GM19452 (cell line): ENCODE data around the gene ZFYVE28.

Experiments used
- ATAC-seq: cut with Tn5 transposase; IDR thresholded peaks from one replicate; pipeline ENCODE4 v1.9.1; 2021; ENCODE audit not compliant: unreplicated experiment

The ZFYVE28 gene

GRCh38 chr4:2428496-2429213 lies 10.2 kb upstream of the ZFYVE28 start:
- ATAC-seq = no peak

GRCh38 chr4:2427383-2428334 lies 9.2 kb upstream of the ZFYVE28 start:
- no peak for ATAC-seq

DNA sequence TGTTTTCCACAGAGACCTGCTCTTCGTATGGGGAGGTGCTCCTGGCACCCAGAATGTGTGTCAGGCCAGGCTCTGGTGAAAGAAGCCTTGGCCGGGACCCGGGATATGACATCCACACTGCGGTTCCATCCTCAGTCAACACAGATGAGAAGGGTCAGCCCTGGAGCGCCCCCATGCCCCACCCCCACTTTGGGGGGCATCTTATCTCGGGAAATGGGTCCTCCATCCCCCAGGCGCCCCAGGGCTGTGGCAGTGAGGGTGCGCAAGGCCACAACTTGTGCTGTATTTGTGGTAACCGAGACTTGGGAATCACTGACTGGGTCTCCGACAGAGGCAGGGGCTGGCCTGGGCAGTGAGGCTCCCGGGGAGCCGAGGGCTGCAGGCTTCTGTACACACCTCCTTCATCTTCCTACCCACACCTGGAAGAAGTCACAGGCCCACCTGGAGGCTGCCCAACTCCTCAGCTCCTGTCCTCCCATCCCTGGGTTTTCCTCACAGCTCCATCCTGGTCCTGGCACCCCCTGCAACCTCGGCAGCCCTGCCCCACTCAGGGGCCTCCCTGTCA lies 8.3 kb upstream of the ZFYVE28 start:
- ATAC-seq = no peak

- no peak for ATAC-seq
Measured at GRCh38 chr4:2426069-2426397, 7.6 kb upstream of the ZFYVE28 start.

- no peak for ATAC-seq
Measured at GRCh38 chr4:2425386-2426068, 7.1 kb upstream of the ZFYVE28 start.

DNA sequence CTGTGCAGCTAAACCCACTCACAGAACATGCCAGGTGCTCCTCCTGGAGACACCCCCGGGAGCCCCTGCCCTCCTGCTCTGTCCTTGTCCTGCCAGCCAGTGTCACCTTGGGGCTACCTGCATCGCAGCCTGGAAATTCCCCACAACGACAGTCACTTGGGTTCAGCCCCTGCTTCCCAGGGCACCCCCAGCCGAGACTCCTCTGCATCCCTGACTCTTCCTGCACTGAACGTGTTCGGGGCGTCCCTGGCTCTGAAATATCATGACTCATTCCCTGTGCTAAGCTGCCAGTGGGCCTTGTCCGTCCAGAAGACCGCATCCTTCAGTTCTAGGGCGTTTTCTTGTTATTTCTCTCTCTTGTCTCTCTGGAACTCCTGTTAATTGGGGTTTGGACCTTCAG lies 6.1 kb upstream of the ZFYVE28 start:
- no peak for ATAC-seq

DNA sequence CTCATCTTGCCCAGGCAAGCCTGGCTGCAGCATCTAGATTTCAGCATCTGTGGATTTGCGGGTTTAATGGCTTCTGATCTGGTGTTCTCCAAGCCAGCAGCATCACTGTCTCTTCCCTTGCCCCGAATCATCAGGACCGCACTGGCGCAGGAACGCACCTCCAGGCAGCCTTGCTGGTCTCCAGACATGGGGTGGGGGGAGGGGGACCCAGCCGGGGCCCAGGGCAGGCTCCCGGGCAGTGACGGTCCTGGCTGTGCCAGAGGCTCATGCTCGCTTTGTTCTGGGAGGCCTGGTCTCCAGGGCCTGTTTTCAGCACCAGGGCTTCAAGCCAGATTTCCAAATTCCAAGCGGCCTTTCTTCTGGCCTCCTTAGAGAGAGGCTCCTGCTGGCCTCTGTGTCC lies 5.2 kb upstream of the ZFYVE28 start:
- no peak for ATAC-seq

DNA sequence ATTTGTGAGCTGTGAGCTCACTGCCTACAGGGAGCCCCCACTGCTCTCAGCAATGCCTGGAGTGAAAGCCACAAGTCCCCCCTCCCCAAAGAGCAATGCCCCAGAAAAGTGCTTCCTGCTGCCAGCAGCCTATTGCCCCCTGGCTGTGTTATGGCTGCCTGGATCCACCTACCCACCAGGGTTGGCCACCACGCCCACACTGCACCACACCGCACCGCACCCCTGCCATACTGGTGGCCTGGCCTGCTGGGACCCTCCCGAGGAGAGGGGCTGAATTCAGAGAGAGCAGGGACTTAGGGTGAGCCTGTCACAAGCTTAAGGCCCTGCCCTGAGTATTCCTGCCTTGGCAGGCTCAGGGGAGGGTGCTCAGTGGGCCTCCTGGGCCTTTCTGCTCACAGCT lies 4.6 kb upstream of the ZFYVE28 start:
- no peak for ATAC-seq

- ATAC-seq = no peak
Measured at GRCh38 chr4:2421928-2422327, 3.5 kb upstream of the ZFYVE28 start.

DNA sequence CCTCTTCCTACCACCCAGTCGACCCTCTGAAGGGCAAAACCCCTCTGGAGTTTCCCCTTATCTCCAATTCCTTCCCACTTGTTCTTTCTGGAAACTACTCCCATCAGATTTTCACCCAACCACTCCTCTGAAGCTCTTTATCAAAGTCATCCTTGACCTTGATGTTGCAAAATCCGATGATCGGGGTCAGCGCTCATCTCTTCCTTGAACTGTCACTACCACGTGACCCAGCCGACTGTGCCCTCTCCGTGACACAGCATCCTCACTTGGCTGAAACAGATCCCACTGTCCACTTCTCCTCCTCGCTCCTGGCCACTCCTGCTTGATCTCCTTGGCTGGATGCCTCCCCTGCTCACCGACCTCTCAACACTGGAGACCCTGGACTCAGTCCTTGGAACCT lies 1.4 kb upstream of the ZFYVE28 start:
- no peak for ATAC-seq

- peak; percentile 86 for ATAC-seq
Measured at GRCh38 chr4:2418650-2419571, 466 bp upstream of the ZFYVE28 start, which contains the start of gene CFAP99. Gene CFAP99 (plus strand): TSS chr4:2418955.

- no peak for ATAC-seq
Measured at GRCh38 chr4:2417226-2417764, 1.1 kb downstream of the ZFYVE28 start.

DNA sequence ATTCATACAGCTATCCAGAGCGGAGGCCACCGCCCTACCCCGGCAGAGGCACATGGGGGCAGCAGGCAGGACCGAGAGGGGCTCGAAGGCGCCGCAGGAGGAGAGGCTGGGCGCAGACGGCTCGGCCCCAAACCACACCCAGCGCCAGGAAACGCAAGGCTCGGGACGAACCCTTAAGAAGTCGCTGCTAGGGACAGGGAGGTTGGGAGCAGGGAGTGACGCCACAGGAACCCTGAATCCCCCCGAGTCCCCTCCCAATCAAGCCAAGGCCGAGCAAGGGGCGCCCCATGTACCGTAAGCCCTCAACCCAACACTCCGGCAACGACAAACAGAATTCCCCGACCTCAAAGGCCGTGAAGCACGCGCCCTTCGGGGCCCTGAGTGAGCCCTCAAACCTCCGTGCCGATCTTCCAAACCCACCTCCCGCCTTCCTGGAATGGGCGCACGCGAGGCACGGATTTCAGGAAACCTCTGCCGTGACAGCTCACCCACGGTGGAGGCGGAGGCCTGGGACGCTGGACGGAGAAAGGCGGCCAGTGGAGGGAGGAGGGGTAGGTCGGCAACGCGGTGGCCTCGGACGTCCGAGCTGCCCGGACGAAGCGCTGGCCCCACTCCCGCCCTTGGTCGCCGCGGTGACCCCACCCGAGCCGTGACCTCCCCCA lies 1.8 kb downstream of the ZFYVE28 start:
- no peak for ATAC-seq

DNA sequence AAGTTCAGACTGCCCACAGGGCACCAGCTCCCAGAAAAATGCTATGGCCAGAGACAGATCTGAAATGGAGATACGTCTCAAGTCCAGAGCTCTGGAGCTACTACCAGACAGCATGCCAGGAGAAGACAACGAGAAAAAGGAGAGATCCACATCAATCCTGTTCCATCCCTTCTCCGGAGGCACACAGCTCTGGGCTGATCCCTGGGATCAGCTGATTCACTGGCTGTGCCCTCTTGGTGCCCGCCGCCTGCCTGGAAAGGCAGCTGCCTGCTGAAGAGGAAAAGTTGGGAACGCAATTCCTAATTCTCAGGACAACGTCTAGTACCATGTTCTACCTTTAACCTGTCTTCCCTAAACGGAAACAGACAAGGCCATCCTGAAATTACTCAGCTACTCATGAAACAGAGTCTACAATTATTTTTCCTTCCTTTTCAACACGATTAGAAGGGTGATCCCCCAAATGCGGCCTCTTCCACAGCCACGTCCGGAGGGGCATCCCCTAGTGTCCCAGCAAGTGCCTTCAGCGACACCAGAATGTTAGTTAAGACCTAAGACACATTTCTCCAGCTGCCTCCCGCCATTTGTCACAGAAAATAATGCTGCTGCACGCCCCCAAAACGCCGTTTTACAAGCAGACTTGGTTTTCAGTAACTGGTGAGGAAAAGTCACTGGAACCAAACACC lies 2.4 kb downstream of the ZFYVE28 start:
- no peak for ATAC-seq

- no peak for ATAC-seq
Measured at GRCh38 chr4:2415213-2415612, 3.2 kb downstream of the ZFYVE28 start.

DNA sequence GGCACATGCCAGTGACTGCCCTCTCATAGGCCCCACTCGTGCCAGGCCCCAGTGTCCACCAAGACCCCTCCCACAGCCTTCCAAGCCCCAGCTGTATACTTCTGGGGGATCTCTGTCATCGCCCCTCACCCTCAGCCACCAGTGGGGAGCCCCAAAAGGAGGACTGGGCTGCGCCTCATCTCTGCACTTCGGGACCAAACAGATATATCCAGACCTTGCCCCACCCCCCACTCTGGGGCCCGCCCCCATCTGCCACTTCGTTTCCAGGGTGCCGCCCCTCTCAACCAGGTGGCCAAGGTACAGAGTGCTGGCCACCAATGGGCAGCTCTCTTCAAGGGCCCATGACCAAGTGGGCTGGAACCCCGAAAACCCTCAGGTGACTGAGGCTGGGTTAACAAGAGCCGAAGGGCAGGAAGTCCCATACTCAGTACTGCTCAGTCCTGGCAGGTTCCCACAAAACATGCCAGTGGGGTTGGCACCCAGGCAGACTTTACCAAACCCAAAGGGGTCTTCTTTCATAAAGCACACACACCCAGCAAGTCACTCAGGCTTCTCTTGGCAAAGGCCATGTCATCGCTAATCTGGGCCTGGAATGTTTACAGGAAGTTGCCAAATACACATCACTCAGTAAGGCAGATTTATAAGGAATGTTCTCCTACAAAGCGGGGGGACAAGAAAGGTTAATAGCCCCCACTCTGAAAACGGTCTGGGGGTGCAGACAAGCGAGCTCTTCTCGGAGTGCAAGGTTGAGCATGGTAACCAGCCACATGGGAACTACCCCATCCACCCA lies 4.4 kb downstream of the ZFYVE28 start:
- ATAC-seq = no peak

- ATAC-seq = peak; percentile 70
Measured at GRCh38 chr4:2412885-2413716, 5.3 kb downstream of the ZFYVE28 start.
